ENCODE measurements around the gene SNAPC5. TPM values are rescaled to one million over a fixed set of nuclear protein-coding genes. Genes with fewer than 3 reads are reported as not detected.
A peak's percentile ranks its signal among the peaks of the same experiment; 100 is the strongest.

The SNAPC5 gene
- total and polyA plus RNA-seq, 2 experiments from 2014 or later: 21.2 to 43.2 TPM

GRCh38 chr15:66486887-66487286, 10.7 kb downstream of the SNAPC5 start:
- no peak overlapping the region for H3K4me3 Mint-ChIP-seq
- DNase-seq (ENCODE audit: low spot score) (no peak), ATAC-seq (no peak)
- Histone ChIP-seq H3K27ac (ENCODE audit: low read depth) (0 out of 2 replicates have a peak overlapping the region, but pooled peaks have one; percentile 45), H3K4me3 (no peak overlapping the region), H2AFZ (no peak overlapping the region), H3K79me2 (replicated peaks; ENCODE audit: insufficient read depth) (no peaks in the 10 kb centered on the region), H3K9me2 (ENCODE audit: insufficient read depth) (no peaks in the 10 kb centered on the region), H3K36me3 (ENCODE audit: insufficient read depth) (peaks cover 13% of the 10 kb centered on the region), H3F3A (replicated peaks; ENCODE audit: low read depth) (0 out of 2 replicates have a peak, but pooled peaks cover 10% of the 10 kb centered on the region), H3K4me1 (ENCODE audit: insufficient read depth) (no peaks in the 10 kb centered on the region), H3K27me3 (ENCODE audit: insufficient read depth) (no peaks in the 10 kb centered on the region), H4K20me1 (replicated peaks; ENCODE audit: insufficient read depth) (peaks cover 8% of the 10 kb centered on the region; the same call in 1 of the 2 replicates), H3K4me2 (no peak overlapping the region)
- no peak overlapping the region for H3K27ac Mint-ChIP-seq
- no peak for TF ChIP-seq NANOG (IDR thresholded peaks at IDR 0.05; ENCODE audit: borderline replicate concordance)
- no peak for TF ChIP-seq ETS1 (IDR thresholded peaks at IDR 0.05)
- TF ChIP-seq JUNB (IDR thresholded peaks at IDR 0.05; ENCODE audit: unreplicated experiment): no peak
- TF ChIP-seq, protein P1, sequence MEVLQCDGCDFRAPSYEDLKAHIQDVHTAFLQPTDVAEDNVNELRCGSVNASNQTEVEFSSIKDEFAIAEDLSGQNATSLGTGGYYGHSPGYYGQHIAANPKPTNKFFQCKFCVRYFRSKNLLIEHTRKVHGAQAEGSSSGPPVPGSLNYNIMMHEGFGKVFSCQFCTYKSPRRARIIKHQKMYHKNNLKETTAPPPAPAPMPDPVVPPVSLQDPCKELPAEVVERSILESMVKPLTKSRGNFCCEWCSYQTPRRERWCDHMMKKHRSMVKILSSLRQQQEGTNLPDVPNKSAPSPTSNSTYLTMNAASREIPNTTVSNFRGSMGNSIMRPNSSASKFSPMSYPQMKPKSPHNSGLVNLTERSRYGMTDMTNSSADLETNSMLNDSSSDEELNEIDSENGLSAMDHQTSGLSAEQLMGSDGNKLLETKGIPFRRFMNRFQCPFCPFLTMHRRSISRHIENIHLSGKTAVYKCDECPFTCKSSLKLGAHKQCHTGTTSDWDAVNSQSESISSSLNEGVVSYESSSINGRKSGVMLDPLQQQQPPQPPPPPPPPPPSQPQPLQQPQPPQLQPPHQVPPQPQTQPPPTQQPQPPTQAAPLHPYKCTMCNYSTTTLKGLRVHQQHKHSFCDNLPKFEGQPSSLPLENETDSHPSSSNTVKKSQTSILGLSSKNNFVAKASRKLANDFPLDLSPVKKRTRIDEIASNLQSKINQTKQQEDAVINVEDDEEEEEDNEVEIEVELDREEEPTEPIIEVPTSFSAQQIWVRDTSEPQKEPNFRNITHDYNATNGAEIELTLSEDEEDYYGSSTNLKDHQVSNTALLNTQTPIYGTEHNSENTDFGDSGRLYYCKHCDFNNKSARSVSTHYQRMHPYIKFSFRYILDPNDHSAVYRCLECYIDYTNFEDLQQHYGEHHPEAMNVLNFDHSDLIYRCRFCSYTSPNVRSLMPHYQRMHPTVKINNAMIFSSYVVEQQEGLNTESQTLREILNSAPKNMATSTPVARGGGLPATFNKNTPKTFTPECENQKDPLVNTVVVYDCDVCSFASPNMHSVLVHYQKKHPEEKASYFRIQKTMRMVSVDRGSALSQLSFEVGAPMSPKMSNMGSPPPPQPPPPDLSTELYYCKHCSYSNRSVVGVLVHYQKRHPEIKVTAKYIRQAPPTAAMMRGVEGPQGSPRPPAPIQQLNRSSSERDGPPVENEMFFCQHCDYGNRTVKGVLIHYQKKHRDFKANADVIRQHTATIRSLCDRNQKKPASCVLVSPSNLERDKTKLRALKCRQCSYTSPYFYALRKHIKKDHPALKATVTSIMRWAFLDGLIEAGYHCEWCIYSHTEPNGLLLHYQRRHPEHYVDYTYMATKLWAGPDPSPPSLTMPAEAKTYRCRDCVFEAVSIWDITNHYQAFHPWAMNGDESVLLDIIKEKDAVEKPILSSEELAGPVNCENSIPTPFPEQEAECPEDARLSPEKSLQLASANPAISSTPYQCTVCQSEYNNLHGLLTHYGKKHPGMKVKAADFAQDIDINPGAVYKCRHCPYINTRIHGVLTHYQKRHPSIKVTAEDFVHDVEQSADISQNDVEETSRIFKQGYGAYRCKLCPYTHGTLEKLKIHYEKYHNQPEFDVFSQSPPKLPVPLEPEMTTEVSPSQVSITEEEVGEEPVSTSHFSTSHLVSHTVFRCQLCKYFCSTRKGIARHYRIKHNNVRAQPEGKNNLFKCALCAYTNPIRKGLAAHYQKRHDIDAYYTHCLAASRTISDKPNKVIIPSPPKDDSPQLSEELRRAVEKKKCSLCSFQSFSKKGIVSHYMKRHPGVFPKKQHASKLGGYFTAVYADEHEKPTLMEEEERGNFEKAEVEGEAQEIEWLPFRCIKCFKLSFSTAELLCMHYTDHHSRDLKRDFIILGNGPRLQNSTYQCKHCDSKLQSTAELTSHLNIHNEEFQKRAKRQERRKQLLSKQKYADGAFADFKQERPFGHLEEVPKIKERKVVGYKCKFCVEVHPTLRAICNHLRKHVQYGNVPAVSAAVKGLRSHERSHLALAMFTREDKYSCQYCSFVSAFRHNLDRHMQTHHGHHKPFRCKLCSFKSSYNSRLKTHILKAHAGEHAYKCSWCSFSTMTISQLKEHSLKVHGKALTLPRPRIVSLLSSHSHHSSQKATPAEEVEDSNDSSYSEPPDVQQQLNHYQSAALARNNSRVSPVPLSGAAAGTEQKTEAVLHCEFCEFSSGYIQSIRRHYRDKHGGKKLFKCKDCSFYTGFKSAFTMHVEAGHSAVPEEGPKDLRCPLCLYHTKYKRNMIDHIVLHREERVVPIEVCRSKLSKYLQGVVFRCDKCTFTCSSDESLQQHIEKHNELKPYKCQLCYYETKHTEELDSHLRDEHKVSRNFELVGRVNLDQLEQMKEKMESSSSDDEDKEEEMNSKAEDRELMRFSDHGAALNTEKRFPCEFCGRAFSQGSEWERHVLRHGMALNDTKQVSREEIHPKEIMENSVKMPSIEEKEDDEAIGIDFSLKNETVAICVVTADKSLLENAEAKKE (CRISPR knock-in tag; IDR thresholded peaks at IDR 0.05): no peak
- no peak for TF ChIP-seq EZH2phosphoT487 (IDR thresholded peaks at IDR 0.05; ENCODE audit: unreplicated experiment)
- TF ChIP-seq EZH2 (IDR thresholded peaks at IDR 0.05; ENCODE audit: low read depth, unreplicated experiment): no peak
- no peak for TF ChIP-seq POLR2AphosphoS5 (IDR thresholded peaks at IDR 0.05; ENCODE audit: low read depth)
- TF ChIP-seq ZNF114 (CRISPR knock-in tag; IDR thresholded peaks at IDR 0.05): no peak
- TF ChIP-seq, protein P2, sequence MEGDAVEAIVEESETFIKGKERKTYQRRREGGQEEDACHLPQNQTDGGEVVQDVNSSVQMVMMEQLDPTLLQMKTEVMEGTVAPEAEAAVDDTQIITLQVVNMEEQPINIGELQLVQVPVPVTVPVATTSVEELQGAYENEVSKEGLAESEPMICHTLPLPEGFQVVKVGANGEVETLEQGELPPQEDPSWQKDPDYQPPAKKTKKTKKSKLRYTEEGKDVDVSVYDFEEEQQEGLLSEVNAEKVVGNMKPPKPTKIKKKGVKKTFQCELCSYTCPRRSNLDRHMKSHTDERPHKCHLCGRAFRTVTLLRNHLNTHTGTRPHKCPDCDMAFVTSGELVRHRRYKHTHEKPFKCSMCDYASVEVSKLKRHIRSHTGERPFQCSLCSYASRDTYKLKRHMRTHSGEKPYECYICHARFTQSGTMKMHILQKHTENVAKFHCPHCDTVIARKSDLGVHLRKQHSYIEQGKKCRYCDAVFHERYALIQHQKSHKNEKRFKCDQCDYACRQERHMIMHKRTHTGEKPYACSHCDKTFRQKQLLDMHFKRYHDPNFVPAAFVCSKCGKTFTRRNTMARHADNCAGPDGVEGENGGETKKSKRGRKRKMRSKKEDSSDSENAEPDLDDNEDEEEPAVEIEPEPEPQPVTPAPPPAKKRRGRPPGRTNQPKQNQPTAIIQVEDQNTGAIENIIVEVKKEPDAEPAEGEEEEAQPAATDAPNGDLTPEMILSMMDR (conservative IDR thresholded peaks at IDR 0.05; ENCODE audit: low read depth in 2 of 2): no peak
- no peak for TF ChIP-seq STAT1 (IDR thresholded peaks at IDR 0.05; ENCODE audit: unreplicated experiment)
- no peaks in the 10 kb centered on the region; the same call in 2 of the 3 replicates for H3K4me1 Mint-ChIP-seq
- H3K36me3 Mint-ChIP-seq (ENCODE audit: low read depth): peaks cover 66% of the 10 kb centered on the region
- no peaks in the 10 kb centered on the region for H3K9me3 Mint-ChIP-seq
- peaks cover 11% of the 10 kb centered on the region for H3K27me3 Mint-ChIP-seq (ENCODE audit: insufficient read depth, low read depth, poor library complexity)
